ENCODE results near the gene HSF4.

Gene HSF4

DNA sequence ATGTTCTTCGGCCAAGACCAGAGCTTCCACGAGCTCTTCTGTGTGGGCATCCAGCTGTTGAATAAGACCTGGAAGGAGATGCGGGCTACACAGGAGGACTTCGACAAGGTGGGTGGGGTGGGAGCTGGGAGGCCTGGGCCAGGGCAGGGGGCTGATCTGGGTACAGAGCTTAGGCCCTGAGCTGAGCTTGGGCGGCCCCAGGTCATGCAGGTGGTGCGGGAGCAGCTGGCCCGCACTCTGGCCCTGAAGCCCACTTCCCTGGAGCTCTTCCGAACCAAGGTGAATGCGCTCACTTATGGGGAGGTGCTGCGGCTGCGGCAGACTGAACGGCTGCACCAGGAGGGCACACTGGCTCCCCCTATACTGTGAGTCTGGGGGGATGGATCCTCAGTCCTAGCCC lies 37.9 kb downstream of the HSF4 start:
- no peak for DNase-seq

- no peak for DNase-seq
Measured at GRCh38 chr16:67202956-67203493, 38.5 kb downstream of the HSF4 start.

- DNase-seq, result no peak
Measured at GRCh38 chr16:67204076-67204475, 39.5 kb downstream of the HSF4 start.

GRCh38 chr16:67206129-67206837 lies 41.7 kb downstream of the HSF4 start:
- DNase-seq, result no peak

DNA sequence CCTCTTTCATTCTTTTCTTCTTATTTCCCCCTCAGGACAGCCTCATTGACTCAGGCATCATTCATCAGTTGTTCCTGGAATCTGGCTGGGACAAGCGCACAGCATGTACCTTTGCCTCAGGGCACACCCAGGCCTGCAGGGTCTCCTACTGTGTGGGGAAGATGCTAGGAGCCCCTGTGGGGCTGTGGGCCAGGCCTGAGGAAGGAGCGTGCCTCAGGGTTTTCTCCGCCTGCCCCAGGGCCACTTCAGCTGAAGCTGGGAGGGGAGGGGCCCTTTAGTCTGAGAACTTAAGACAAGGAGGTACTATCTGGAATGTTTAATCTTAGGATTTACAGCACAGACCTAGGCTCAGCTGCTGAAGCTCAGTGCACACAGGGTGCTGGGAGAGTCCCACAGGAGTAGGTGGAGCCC lies 42.3 kb downstream of the HSF4 start:
- no peak for DNase-seq

GRCh38 chr16:67207249-67208091 lies 42.9 kb downstream of the HSF4 start:
- no peak for DNase-seq

DNA sequence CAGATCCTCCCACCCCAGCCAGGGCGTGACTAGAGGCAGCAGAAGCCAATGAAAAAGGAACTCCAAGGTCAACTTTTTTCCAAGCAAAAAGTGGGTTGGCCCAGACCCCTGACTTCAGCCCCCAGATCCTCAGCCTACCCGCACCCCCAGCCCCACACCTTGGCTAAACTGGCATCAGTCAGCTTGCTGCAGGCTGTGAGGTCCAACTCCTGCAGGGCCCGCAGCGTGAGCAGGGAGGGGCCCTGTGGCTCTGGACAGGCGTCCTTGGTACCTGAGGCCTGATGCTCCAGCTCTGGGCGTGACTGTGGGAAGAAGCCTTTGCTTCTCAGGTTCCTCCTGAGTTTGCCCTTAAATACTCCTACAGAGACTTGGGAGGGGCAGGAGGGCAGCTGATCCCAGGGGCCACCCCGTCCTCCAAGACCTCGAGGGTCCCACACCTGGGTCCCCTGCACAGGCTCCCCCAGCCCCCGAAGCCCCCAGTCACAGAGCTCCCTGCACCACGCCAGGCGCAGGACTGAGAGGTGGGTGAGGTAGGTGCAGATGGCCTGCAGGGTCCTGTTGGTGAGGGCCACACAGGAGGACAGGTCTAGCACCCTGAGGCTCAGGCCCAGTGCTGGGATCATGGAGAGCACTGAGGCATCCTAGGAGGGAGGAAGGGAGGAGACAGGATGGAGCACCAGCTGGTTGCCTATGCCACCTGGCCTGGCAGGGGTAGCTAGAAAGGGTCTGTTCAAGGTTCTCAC lies 43.8 kb downstream of the HSF4 start:
- no peak for DNase-seq

DNA sequence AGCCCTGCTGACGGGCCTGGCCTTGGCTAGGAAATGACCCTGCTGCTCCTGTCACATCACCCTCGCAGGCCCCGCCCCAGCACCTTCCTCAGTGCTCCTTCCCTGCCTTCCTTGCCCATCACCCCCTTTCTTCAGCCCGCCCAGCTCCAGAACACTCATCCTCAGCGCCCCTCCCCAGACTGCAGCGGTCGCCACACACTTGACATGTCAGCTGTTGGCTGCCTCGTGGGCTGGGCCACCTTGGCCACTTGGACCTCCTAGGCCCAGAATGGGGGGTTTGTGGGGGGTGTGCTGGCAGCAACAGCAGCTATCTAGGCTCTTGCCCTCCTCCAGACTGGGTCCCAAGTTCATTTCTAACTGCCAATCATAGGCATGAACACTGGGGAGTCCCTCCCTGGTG lies 45.0 kb downstream of the HSF4 start:
- no peak for DNase-seq

DNA sequence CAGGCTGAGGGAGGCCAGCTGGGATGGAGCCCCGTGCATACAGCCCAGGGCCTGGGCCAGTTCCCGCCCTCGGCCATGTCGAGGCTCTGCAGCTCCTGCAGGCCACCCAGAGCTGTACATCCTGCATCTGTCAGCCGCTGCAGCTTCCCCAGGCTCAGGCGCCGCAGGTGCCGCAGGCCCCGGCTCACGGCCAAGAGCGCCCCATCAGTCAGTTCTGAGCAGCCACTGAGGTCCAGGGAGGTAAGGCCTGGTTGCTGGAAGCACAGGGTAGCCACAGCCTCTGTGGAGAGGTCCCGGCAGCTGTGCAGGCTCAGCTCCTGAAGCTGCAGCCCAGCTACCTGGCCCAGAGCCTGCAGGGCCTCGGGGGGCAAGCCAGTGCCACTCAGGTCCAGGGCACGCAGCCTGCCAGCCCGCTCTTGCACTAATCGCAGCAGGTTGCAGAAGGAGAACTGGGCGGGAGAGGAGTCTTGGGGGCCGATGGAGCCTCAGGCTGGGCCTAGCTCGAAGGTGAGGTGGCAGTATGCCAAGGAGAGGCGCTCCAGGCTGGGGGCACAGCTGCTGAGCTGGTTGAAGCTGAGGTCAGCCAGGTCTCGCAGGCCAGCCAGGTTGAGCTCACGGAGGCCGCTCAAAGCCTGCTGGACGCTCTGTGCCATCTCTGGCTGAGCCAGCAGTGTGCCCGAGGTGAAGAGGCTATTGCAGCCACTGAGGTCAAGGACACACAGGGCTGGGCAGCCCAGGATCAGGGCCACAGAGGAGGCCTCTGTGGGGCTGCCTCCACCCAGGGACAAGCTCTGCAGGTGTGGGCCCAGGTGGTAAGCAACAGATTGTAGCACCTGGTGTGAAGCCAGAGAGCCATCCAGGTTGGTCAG lies 45.8 kb downstream of the HSF4 start:
- no peak for DNase-seq

DNA sequence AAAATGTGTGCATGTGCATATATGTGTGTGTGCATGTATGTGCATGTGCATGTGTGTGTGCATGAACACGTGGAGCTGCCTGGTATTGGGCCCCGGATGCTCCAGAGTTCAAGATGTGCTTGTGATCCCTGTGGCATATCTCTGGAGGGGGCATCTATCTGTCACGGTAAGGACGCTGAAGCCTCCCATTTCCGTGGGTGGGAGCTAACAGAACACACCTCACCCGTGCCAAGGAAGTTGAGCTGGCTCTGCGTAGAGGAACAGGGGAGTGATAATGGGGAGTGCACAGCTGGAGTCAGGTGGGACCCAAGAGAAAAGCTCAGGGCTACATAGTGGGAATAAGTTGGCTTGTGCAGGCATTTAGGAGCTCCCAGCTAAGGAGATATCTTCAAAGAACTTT lies 47.1 kb downstream of the HSF4 start:
- no peak for DNase-seq

DNA sequence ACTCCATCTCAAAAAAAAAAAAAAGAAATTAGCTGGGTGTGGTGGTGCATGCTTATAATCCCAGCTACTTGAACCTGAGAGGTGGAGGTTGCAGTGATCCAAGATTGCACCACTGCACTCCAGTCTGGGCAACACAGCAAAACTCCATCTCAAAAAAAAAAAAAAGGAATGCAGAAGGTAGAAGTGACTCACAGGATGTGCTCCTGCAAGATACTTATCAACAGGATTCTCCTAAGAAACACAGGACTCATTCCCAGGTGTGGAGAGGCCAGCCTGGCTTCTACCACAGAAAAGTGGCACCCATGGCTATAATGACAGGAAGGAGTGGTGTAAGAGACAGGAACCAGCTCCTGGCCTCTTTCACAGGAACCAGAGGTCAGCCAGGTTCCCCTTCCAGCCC lies 48.2 kb downstream of the HSF4 start:
- no peak for DNase-seq

DNA sequence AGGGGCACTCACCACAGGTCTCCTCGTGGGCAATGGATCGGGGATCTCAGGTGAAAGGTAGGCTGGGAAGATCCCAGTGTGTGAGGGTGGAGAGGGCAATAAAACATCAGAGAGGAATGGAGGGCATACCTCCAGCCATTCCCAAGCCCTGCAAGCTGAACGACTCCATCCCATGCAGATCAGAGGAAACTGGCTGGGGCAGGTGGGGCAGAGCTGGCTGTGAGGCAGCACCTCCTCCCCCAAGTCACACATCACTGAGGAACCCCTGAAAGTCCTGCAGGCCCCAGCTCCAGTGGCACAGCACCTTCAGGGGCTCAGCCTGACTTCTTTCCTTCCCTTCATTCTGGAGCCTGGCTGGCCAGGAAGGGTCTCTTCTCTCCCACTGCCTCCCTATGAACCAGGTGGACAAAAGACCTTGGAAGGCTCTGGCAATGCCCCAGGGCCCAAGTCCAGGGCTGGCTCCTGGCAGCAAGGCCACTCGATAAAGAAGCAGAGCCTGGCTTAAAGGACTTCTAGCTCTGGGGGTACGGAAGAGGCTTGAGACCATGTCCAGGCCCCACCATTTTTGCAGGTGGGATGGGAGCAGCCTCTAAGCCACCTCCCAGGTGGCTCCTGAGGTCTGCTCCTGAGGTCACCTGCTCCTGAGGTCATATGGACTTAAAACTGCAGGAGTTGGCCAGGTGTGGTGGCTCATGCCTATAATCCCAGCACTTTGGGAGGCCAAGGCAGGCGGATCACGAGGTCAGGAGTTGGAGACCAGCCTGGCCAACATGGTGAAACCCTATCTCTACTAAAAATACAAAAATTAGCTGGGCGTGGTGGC lies 48.9 kb downstream of the HSF4 start:
- DNase-seq, result no peak

- DNase-seq, result no peak
Measured at GRCh38 chr16:67215706-67216105, 51.2 kb downstream of the HSF4 start.

DNA sequence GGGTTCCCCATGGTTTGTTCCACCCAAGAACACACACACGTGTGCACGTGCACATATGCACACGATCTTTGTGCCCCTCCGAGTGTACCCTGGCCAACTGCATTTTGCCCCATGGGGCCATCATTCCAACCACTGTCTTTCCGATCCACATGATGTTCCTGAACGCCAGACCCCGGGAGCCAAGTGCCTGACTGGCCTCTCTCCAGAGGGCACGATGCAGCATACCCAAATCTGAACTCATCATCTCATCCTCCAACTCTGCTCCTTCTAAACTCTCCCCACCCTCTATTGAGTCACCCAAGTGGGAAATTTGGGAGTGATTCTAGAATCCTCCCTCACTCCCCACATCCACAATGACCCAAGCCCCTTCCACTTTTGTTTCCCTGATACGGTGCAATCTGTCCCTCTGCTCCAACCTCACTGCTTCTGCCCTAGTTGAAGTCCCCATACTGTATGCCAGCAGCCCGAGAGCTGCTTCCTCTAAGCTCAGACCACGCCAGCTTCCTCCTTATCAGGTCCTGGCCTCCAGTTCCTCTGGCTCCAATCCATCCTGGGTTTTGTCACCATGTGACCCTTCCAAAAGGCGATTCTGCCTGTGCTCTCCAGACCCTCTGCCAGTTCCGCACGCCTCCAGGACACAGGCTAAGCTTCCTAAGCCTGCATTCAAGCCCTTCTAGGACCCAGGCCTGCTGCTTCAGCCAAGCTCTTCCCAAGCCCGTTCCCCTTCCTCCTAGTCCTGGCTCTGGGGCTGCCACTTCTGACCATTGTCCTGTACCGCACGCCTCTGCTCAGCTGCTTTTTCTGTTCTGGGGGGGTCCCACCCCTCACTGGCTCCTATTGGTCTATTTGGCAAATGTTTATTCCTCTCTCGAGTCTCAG lies 52.3 kb downstream of the HSF4 start:
- DNase-seq, result no peak
